A549 (cell line): ENCODE measurements around the gene CHKB. TPM values are rescaled to one million over a fixed set of nuclear protein-coding genes. Genes with fewer than 3 reads are reported as not detected.
"Not testable (repeated sequence)": the region's sequence is repeated elsewhere in the genome, so short reads cannot be mapped to it uniquely, and the experiment has no call there.

Experiments
- ATAC-seq, 2 experiments: fragments of 200-7000 bp in 1 of 2; fragments of >200 bp in 1 of 2; cut with Nextera tagmentation in 1 of 2; cut with Tn5 transposase in 1 of 2; 3 replicates each; pipeline versions ENCODE4 v1.8.0 to v1.9.1; 2018 to 2020; ENCODE audit warnings: mild to moderate bottlenecking in 1 of 2, moderate library complexity in 1 of 2
- CTCF ChIA-PET: fragments of 300-600 bp; sonication (Branson Sonifier 250); formaldehyde crosslinking; extraction: SDS; loops from one replicate; lab custom pipeline; 2021; ENCODE audit warnings: antibody characterized with exemption, inconsistent platforms; lab: Yijun Ruan, JAX
- POLR2A ChIA-PET: fragments of 350-600 bp; formaldehyde crosslinking; extraction: SDS; loops from one replicate; lab custom pipeline; 2021; ENCODE audit warnings: antibody characterized with exemption, inconsistent platforms; lab: Yijun Ruan, JAX
- DNase-seq, 2 experiments: peaks; one replicate each; pipeline versions ENCODE4 v3.0.0 to v3.0.0-alpha.2; 2011 to 2016; ENCODE audit warnings: low read depth in 1 of 2, low spot score in 1 of 2
- FAIRE-seq: peaks from 2 replicates; lab custom pipeline; 2011; peaks lifted over from hg19 to GRCh38; lab: Jason Lieb, UNC
- H3K27ac ChIP-seq, 2 experiments: fragments of >200 bp; sonication (Bioruptor Twin); formaldehyde crosslinking; 3 replicates each; pipeline ENCODE4 v1.5.1; 2016 to 2017
- H3K4me1 ChIP-seq: fragments of >200 bp; sonication (Bioruptor Twin); formaldehyde crosslinking; 3 replicates; pipeline ENCODE4 v1.6.1; 2016
- H3K4me2 ChIP-seq: fragments of >200 bp; sonication (Bioruptor Twin); formaldehyde crosslinking; 3 replicates; pipeline ENCODE4 v1.6.1; 2016
- H3K4me3 ChIP-seq: fragments of >200 bp; sonication (Bioruptor Twin); formaldehyde crosslinking; 3 replicates; pipeline ENCODE4 v1.5.1; 2016
- H3K9me3 ChIP-seq: fragments of >200 bp; sonication (Bioruptor Twin); formaldehyde crosslinking; 3 replicates; pipeline ENCODE4 v1.6.1; 2016
- ELK1 ChIP-seq: fragments of 150-350 bp; IDR thresholded peaks from 2 replicates; pipeline ENCODE4 v1.6.1; 2014; ENCODE audit warnings: low read depth, mild to moderate bottlenecking, low read length
- EP300 ChIP-seq, 2 experiments: fragments of >200 bp; sonication (Bioruptor Twin); formaldehyde crosslinking; IDR thresholded peaks; 2 replicates in 1 of 2; 3 replicates in 1 of 2; pipeline ENCODE4 v1.6.1; 2016 to 2017
- FOSL2 ChIP-seq, 2 experiments: fragments of 450-650 bp in 1 of 2; fragments of >200 bp in 1 of 2; sonication (Bioruptor Twin) in 1 of 2; formaldehyde crosslinking; IDR thresholded peaks; 2 replicates each; pipeline versions ENCODE4 v1.5.0 to v1.6.1; 2016 to 2020; ENCODE audit warnings: mild to moderate bottlenecking in 1 of 2, moderate library complexity in 1 of 2
- HEYL ChIP-seq: fragments of 250-450 bp; sonication (Bioruptor Pico); IDR thresholded peaks from 2 replicates; pipeline ENCODE4 v1.8.0; 2021; ENCODE audit warnings: mild to moderate bottlenecking, moderate library complexity
- HMGXB4 ChIP-seq: fragments of 250-450 bp; sonication (Bioruptor Pico); IDR thresholded peaks from 2 replicates; pipeline ENCODE4 v1.5.0; 2021; ENCODE audit warnings: mild to moderate bottlenecking, moderate library complexity, borderline replicate concordance
- HOXA7 ChIP-seq: fragments of 250-450 bp; sonication (Bioruptor Pico); IDR thresholded peaks from 2 replicates; pipeline ENCODE4 v1.5.0; 2020; ENCODE audit warnings: mild to moderate bottlenecking, moderate library complexity
- KDM5A ChIP-seq: fragments of 200-600 bp; sonication (generic); IDR thresholded peaks from 2 replicates; pipeline ENCODE4 v1.6.1; 2016; ENCODE audit warnings: antibody characterized with exemption, mild to moderate bottlenecking
- MAZ ChIP-seq: fragments of 150-350 bp; IDR thresholded peaks from 2 replicates; pipeline ENCODE4 v1.6.1; 2014; ENCODE audit warnings: antibody characterized with exemption, low read depth, low read length, borderline replicate concordance
- MYC ChIP-seq: IDR thresholded peaks from 2 replicates; pipeline ENCODE4 v1.6.1; 2012; ENCODE audit warnings: mild to moderate bottlenecking, inconsistent platforms, low read length, improper control_type of control experiment, borderline replicate concordance
- NFE2L2 ChIP-seq: fragments of 150-350 bp; conservative IDR thresholded peaks from 2 replicates; pipeline ENCODE4 v1.6.1; 2014; ENCODE audit warnings: low read length
- NR3C1 ChIP-seq: fragments of >200 bp; sonication (Bioruptor Twin); formaldehyde crosslinking; IDR thresholded peaks from 3 replicates; pipeline ENCODE4 v1.6.1; 2017
- PHF8 ChIP-seq: fragments of 200-600 bp; sonication (generic); IDR thresholded peaks from 2 replicates; pipeline ENCODE4 v1.6.1; 2016; ENCODE audit warnings: low read depth, mild to moderate bottlenecking, antibody characterized with exemption, moderate library complexity, borderline replicate concordance
- POLR2A ChIP-seq: IDR thresholded peaks from 2 replicates; pipeline ENCODE4 v1.6.1; 2012; ENCODE audit warnings: mild to moderate bottlenecking, low read length
- RARB ChIP-seq: fragments of 250-450 bp; sonication (Bioruptor Pico); IDR thresholded peaks from 2 replicates; pipeline ENCODE4 v1.8.0; 2021; ENCODE audit warnings: mild to moderate bottlenecking, moderate library complexity
- RNF2 ChIP-seq: fragments of 200-600 bp; sonication (generic); IDR thresholded peaks from 2 replicates; pipeline ENCODE4 v1.6.1; 2016; ENCODE audit warnings: low read depth, mild to moderate bottlenecking, antibody characterized with exemption, moderate library complexity, borderline replicate concordance
- ZC3H11A ChIP-seq: fragments of 450-650 bp; IDR thresholded peaks from 2 replicates; pipeline ENCODE4 v1.6.1; 2014; ENCODE audit warnings: antibody characterized with exemption, mild to moderate bottlenecking
- ZFP36 ChIP-seq: fragments of 450-650 bp; IDR thresholded peaks from 2 replicates; pipeline ENCODE4 v1.6.1; 2014; ENCODE audit warnings: borderline replicate concordance; ENCODE audit not compliant: partially characterized antibody
- WGBS: methylation state at CpG from one replicate; pipeline ENCODE4 v1.1.6; 2017; ENCODE audit errors: missing lambda C conversion rate; 5-methylcytosine and 5-hydroxymethylcytosine counted together
- polyA plus RNA-seq, 4 experiments: library from polyadenylated mRNA; depleted of rRNA in 3 of 4; stranded (reverse); fragments of >200 nt; fragmentation: RNase III in 1 of 4; extraction: RNeasy Plus Mini Kit Qiagen cat#74134 plus additional on column Dnase treatment in 1 of 4; gene quantifications; 2 replicates in 3 of 4; 3 replicates in 1 of 4; pipeline ENCODE4 v1.2.3, GENCODE V29; 2011 to 2017
- TF ChIP-seq, protein P1 (sequence below): fragments of >200 bp; sonication (Bioruptor Twin); formaldehyde crosslinking; IDR thresholded peaks from 3 replicates; pipeline ENCODE4 v1.6.1; 2016

Gene CHKB
- polyA plus RNA-seq, 2 of the 4 experiments (the other 2 are of a cell fraction), result 16.4 to 25.8 TPM

DNA sequence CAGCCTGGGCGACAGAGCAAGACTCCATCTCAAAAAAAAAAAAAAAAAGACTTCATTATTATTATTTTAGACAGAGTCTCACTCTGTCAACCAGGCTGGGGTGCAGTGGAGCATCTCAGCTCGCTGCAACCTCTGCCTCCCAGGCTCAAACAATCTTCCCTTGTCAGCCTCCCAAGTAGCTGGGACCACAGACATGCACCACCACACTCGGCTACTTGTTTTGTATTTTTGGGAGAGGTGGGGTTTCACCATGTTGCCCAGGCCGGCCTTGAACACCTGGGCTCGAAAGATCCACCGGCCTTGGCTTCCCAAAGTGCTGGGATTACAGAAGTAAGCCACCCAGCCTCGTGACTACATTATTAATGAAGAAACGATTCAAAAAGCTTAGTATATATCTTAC is 47.5 kb downstream of the CHKB start:
- Histone ChIP-seq H3K4me3 (no peak overlapping the region), H3K27ac (no peak overlapping the region), H3K4me1 (peaks cover 35% of the 10 kb centered on the region), H3K4me2 (no peak overlapping the region), H3K9me3 (no peaks in the 10 kb centered on the region)
- FAIRE-seq, result no peak
- WGBS, result 94% methylated on average over 8 of the region's 8 CpGs
- ATAC-seq, result no peak
- ChIA-PET CTCF (interaction anchor here (1.0 to 1.7 kb wide), 3 partner anchors 9 to 28 kb away, joined by 3 read pairs; partner anchors contain the start of gene SYCE3), POLR2A (no interaction called here)
- DNase-seq, result no peak
- TF ChIP-seq EP300 (IDR thresholded peaks at IDR 0.05), result no peak
- TF ChIP-seq, protein P1, sequence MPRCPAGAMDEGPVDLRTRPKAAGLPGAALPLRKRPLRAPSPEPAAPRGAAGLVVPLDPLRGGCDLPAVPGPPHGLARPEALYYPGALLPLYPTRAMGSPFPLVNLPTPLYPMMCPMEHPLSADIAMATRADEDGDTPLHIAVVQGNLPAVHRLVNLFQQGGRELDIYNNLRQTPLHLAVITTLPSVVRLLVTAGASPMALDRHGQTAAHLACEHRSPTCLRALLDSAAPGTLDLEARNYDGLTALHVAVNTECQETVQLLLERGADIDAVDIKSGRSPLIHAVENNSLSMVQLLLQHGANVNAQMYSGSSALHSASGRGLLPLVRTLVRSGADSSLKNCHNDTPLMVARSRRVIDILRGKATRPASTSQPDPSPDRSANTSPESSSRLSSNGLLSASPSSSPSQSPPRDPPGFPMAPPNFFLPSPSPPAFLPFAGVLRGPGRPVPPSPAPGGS, result no peak
- no peak for TF ChIP-seq NFE2L2
- no peak for TF ChIP-seq ZC3H11A
- no peak for TF ChIP-seq RNF2
- no peak for TF ChIP-seq HOXA7 (CRISPR knock-in tag)
- TF ChIP-seq POLR2A, result no peak
- no peak for TF ChIP-seq MAZ
- no peak for TF ChIP-seq HEYL
- TF ChIP-seq HMGXB4 (CRISPR knock-in tag), result no peak
- TF ChIP-seq ELK1, result no peak
- TF ChIP-seq ZFP36, result no peak
- TF ChIP-seq FOSL2 (IDR thresholded peaks at IDR 0.05), result no peak
- TF ChIP-seq FOSL2 (CRISPR knock-in tag; IDR thresholded peaks at IDR 0.05), result no peak
- no peak for TF ChIP-seq RARB (CRISPR knock-in tag)
- TF ChIP-seq NR3C1, result no peak
- no peak for TF ChIP-seq KDM5A
- TF ChIP-seq MYC, result no peak
- no peak for TF ChIP-seq PHF8

DNA sequence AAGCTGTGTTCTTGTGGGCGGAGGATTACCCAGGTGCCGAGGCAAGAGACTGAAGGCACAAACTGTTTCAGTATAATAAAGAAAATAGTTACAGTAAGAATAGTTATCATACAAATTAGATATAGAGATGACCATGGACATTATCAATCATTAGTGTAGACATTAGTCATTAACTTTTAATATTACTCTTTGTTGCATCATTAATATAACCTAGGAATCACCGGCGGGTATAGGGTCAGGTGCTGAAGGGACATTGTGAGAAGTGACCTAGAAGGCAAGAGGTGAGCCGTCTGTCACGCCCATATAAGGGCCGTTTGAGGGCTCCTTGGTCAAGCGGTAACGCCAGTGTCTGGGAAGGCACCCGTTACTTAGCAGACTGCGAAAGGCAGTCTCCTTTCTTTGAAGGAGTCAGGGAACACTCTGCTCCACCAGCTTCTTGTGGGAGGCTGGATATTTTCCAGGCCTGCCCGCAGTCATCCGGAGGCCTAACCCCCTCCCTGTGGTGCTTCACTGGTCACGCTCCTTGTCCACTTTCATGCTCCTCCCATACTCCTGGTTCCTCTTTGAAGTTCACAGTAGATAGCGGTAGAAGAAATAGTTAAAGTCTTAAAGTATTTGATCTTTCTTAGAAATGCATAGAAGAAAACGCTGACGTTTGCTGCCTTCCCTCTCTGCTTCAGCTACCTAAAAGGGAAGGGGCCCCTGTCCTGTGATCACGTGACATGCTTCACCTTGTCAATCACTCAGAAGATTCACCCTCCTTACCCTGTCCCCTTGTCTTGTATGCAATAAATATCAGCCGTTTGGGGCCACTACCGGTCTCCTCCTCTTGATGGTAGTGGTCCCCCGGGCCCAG is 48.6 kb downstream of the CHKB start:
- H3K9me3 ChIP-seq, ATAC-seq, H3K4me3 ChIP-seq, H3K4me2 ChIP-seq, DNase-seq, POLR2A ChIA-PET, FAIRE-seq: not testable (repeated sequence)
- H3K27ac ChIP-seq, result peak overlapping the region; percentile 31 to 98; a peak in 5 of 6 replicates
- peaks cover 32% of the 10 kb centered on the region for H3K4me1 ChIP-seq
- 89% methylated on average over 21 of the region's 21 CpGs for WGBS
- CTCF ChIA-PET, result interaction anchor here (1.0 to 1.7 kb wide), 2 partner anchors 8 to 15 kb away, joined by 3 read pairs; no protein-coding TSS in a partner anchor
